H9 (cell line): ENCODE data around the gene KLRC3. TPM values are rescaled to one million over a fixed set of nuclear protein-coding genes. Genes with fewer than 3 reads are reported as not detected.

Experiments used
- DNase-seq: peaks from one replicate; pipeline ENCODE4 v3.0.0-alpha.2; 2017
- H2AFZ ChIP-seq: one replicate; pipeline ENCODE4 v1.6.1; 2013; ENCODE audit warnings: mild to moderate bottlenecking, low read length, control low read depth, moderate library complexity
- H2AK5ac ChIP-seq: 2 replicates; pipeline ENCODE4 v1.6.1; 2013; ENCODE audit warnings: low read length, control low read depth, mixed read lengths; ENCODE audit not compliant: insufficient read length
- H2BK120ac ChIP-seq: one replicate; pipeline ENCODE4 v1.6.1; 2013; ENCODE audit warnings: low read depth, mild to moderate bottlenecking, low read length, control low read depth, inconsistent platforms; ENCODE audit not compliant: poor library complexity, severe bottlenecking
- H2BK12ac ChIP-seq: 2 replicates; pipeline ENCODE4 v1.6.1; 2013; ENCODE audit warnings: low read length, control low read depth, mixed read lengths, low read depth; ENCODE audit not compliant: insufficient read length
- H2BK15ac ChIP-seq: 2 replicates; pipeline ENCODE4 v1.6.1; 2013; ENCODE audit warnings: low read depth, low read length, control low read depth
- H2BK20ac ChIP-seq: one replicate; pipeline ENCODE4 v1.6.1; 2013; ENCODE audit warnings: low read depth, mild to moderate bottlenecking, low read length, control low read depth, inconsistent platforms; ENCODE audit not compliant: poor library complexity, severe bottlenecking
- H2BK5ac ChIP-seq: 2 replicates; pipeline ENCODE4 v1.6.1; 2013; ENCODE audit warnings: low read length, control low read depth, mixed read lengths; ENCODE audit not compliant: insufficient read length
- H3K14ac ChIP-seq: 2 replicates; pipeline ENCODE4 v1.6.1; 2013; ENCODE audit warnings: low read length, control low read depth; ENCODE audit not compliant: insufficient read depth
- H3K18ac ChIP-seq: 2 replicates; pipeline ENCODE4 v1.6.1; 2013; ENCODE audit warnings: low read depth, mild to moderate bottlenecking, mixed read lengths, low read length, control low read depth; ENCODE audit not compliant: insufficient read length
- H3K23ac ChIP-seq: 2 replicates; pipeline ENCODE4 v1.6.1; 2013; ENCODE audit warnings: low read length, control low read depth, mixed read lengths, low read depth; ENCODE audit not compliant: insufficient read length
- H3K23me2 ChIP-seq: 2 replicates; pipeline ENCODE4 v1.6.1; 2013; ENCODE audit warnings: low read depth, mild to moderate bottlenecking, mixed read lengths, low read length, control low read depth; ENCODE audit not compliant: insufficient read length, poor library complexity, severe bottlenecking
- H3K27ac ChIP-seq: 2 replicates; pipeline ENCODE4 v1.5.1; 2013; ENCODE audit warnings: low read length, control low read depth, mixed read lengths, low read depth; ENCODE audit not compliant: insufficient read length
- H3K27me3 ChIP-seq: 2 replicates; pipeline ENCODE4 v1.6.1; 2013; ENCODE audit warnings: low read length, control low read depth, inconsistent platforms; ENCODE audit not compliant: insufficient read depth
- H3K4ac ChIP-seq: 2 replicates; pipeline ENCODE4 v1.6.1; 2013; ENCODE audit warnings: low read depth, mild to moderate bottlenecking, control low read depth, inconsistent platforms, low read length, moderate library complexity
- H3K4me1 ChIP-seq: 2 replicates; pipeline ENCODE4 v1.6.1; 2013; ENCODE audit warnings: low read length, control low read depth, inconsistent platforms; ENCODE audit not compliant: insufficient read depth
- H3K4me2 ChIP-seq: 2 replicates; pipeline ENCODE4 v1.6.1; 2013; ENCODE audit warnings: low read length, control low read depth, mixed read lengths; ENCODE audit not compliant: insufficient read length, insufficient read depth
- H3K56ac ChIP-seq: 2 replicates; pipeline ENCODE4 v1.6.1; 2013; ENCODE audit warnings: low read depth, mild to moderate bottlenecking, mixed read lengths, low read length, control low read depth; ENCODE audit not compliant: insufficient read length
- H3K79me1 ChIP-seq: 2 replicates; pipeline ENCODE4 v1.6.1; 2013; ENCODE audit warnings: low read depth, mild to moderate bottlenecking, moderate library complexity, low read length, control low read depth, inconsistent platforms; ENCODE audit not compliant: insufficient read depth, poor library complexity, severe bottlenecking
- H3K79me2 ChIP-seq: 2 replicates; pipeline ENCODE4 v1.6.1; 2013; ENCODE audit warnings: low read length, control low read depth, inconsistent platforms; ENCODE audit not compliant: insufficient read depth
- H3K9ac ChIP-seq: 2 replicates; pipeline ENCODE4 v1.6.1; 2013; ENCODE audit warnings: low read length, control low read depth, mixed read lengths; ENCODE audit not compliant: insufficient read length; ENCODE audit errors: extremely low read depth
- H3K9me3 ChIP-seq: one replicate; pipeline ENCODE4 v1.6.1; 2013; ENCODE audit warnings: low read depth, low read length, inconsistent platforms; ENCODE audit not compliant: control insufficient read depth
- H3T11ph ChIP-seq: one replicate; pipeline ENCODE4 v1.6.1; 2013; ENCODE audit warnings: mild to moderate bottlenecking, low read length, control low read depth, inconsistent platforms
- H4K20me1 ChIP-seq: one replicate; pipeline ENCODE4 v1.6.1; 2013; ENCODE audit not compliant: control insufficient read depth, insufficient read length, insufficient read depth
- H4K5ac ChIP-seq: 2 replicates; pipeline ENCODE4 v1.6.1; 2013; ENCODE audit warnings: low read depth, mild to moderate bottlenecking, mixed read lengths, low read length, control low read depth; ENCODE audit not compliant: insufficient read length
- H4K8ac ChIP-seq: replicated peaks from 2 replicates; pipeline ENCODE4 v1.6.1; 2013; ENCODE audit warnings: low read length, control low read depth, mixed read lengths, low read depth; ENCODE audit not compliant: insufficient read length
- H4K91ac ChIP-seq: 2 replicates; pipeline ENCODE4 v1.6.1; 2013; ENCODE audit warnings: low read depth, mild to moderate bottlenecking, moderate library complexity, mixed read lengths, low read length, control low read depth; ENCODE audit not compliant: insufficient read length
- H3K27ac Mint-ChIP-seq, 3 experiments: 2 replicates in 2 of 3; 3 replicates in 1 of 3; pipeline ENCODE4 v1.8.0; 2020 to 2021; ENCODE audit warnings: mixed read lengths in 3 of 3, mild to moderate bottlenecking in 1 of 3, moderate library complexity in 1 of 3
- H3K27me3 Mint-ChIP-seq: 2 replicates; pipeline ENCODE4 v1.8.0; 2021; ENCODE audit warnings: low read depth, mild to moderate bottlenecking, moderate library complexity, mixed read lengths
- H3K36me3 Mint-ChIP-seq, 3 experiments: 2 replicates in 2 of 3; 3 replicates in 1 of 3; pipeline ENCODE4 v1.8.0; 2020 to 2021; ENCODE audit warnings: low read depth in 3 of 3, mixed read lengths in 3 of 3; ENCODE audit not compliant: insufficient read depth in 1 of 3
- H3K4me1 Mint-ChIP-seq, 2 experiments: 2 replicates each; pipeline ENCODE4 v1.8.0; 2020; ENCODE audit warnings: mixed read lengths in 2 of 2
- H3K4me3 Mint-ChIP-seq, 2 experiments: 2 replicates in 1 of 2; 3 replicates in 1 of 2; pipeline ENCODE4 v1.8.0; 2020 to 2021; ENCODE audit warnings: mild to moderate bottlenecking in 2 of 2, mixed read lengths in 2 of 2, moderate library complexity in 1 of 2
- H3K9me3 Mint-ChIP-seq, 2 experiments: 2 replicates in 1 of 2; 3 replicates in 1 of 2; pipeline ENCODE4 v1.8.0; 2020; ENCODE audit warnings: mild to moderate bottlenecking in 2 of 2, mixed read lengths in 2 of 2, moderate library complexity in 1 of 2
- WGBS: extraction: QIAGEN DNeasy Blood & Tissue Kit; methylation state at CpG from one replicate; pipeline ENCODE4 v1.1.7; 2013; ENCODE audit warnings: missing lambda C conversion rate, low lambda C conversion rate, mixed read lengths; ENCODE audit not compliant: insufficient read length; ENCODE audit errors: extremely low coverage; 5-methylcytosine and 5-hydroxymethylcytosine counted together
- total RNA-seq: library from RNA; stranded (reverse); gene quantifications from 2 replicates; pipeline ENCODE4 v1.2.1, GENCODE V29; 2021
- TF ChIP-seq, protein P1 (sequence below): fragments of 200-600 bp; sonication (generic); conservative IDR thresholded peaks from 3 replicates; pipeline ENCODE4 v1.8.0; 2021; ENCODE audit warnings: antibody characterized with exemption, mild to moderate bottlenecking

The KLRC3 gene
- total RNA-seq, 1 experiment from 2014 or later = not detected

DNA sequence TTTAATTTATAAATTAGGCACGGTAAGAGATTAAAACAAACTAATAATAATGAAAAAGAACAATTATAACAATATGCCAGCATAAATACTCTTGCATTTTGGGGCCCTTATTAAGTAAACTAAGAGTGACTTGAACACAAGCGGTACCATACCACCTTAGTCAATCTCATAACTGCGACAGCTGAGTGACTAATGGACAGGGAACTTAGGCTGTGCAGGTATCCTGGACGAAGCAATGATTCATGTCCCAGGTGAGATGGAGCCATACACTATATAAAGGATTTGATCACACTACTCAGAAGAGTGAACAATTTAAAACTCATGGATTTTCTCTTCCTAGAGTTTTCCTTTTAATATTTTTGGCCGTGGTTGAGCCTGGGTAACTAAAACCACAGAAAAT is 15.1 kb downstream of the KLRC3 start:
- H3K36me3 Mint-ChIP-seq = no peaks in the 10 kb centered on the region
- no CpG with 5 or more reads among the region's 5 CpGs for WGBS

More for the DNA sequence above, 15.1 kb downstream of the KLRC3 start:
- Histone ChIP-seq H4K91ac (no peak overlapping the region), H4K20me1 (no peaks in the 10 kb centered on the region), H3K9ac (no peak overlapping the region), H3K4me2 (no peak overlapping the region), H2BK15ac (no peak overlapping the region), H3K27ac (no peak overlapping the region), H3K23ac (no peak overlapping the region), H3K56ac (no peak overlapping the region), H3K18ac (no peak overlapping the region), H2AFZ (no peak overlapping the region), H2AK5ac (no peak overlapping the region), H2BK120ac (no peak overlapping the region), H4K8ac (no peak overlapping the region), H3K23me2 (no peaks in the 10 kb centered on the region), H3K4ac (no peak overlapping the region), H3K14ac (no peak overlapping the region), H3K4me1 (no peaks in the 10 kb centered on the region), H3K27me3 (no peaks in the 10 kb centered on the region), H3K79me1 (no peaks in the 10 kb centered on the region), H3T11ph (no peak overlapping the region), H2BK20ac (no peak overlapping the region), H2BK12ac (no peak overlapping the region), H3K79me2 (no peaks in the 10 kb centered on the region), H3K9me3 (no peaks in the 10 kb centered on the region), H4K5ac (no peak overlapping the region), H2BK5ac (no peak overlapping the region)
- DNase-seq = no peak
- TF ChIP-seq, protein P1, sequence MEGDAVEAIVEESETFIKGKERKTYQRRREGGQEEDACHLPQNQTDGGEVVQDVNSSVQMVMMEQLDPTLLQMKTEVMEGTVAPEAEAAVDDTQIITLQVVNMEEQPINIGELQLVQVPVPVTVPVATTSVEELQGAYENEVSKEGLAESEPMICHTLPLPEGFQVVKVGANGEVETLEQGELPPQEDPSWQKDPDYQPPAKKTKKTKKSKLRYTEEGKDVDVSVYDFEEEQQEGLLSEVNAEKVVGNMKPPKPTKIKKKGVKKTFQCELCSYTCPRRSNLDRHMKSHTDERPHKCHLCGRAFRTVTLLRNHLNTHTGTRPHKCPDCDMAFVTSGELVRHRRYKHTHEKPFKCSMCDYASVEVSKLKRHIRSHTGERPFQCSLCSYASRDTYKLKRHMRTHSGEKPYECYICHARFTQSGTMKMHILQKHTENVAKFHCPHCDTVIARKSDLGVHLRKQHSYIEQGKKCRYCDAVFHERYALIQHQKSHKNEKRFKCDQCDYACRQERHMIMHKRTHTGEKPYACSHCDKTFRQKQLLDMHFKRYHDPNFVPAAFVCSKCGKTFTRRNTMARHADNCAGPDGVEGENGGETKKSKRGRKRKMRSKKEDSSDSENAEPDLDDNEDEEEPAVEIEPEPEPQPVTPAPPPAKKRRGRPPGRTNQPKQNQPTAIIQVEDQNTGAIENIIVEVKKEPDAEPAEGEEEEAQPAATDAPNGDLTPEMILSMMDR = no peak
- Mint-ChIP-seq H3K9me3 (no peaks in the 10 kb centered on the region; a peak in 1 of 5 replicates), H3K27ac (no peak overlapping the region), H3K4me1 (peaks cover 5 to 7% of the 10 kb centered on the region in 2 experiments), H3K4me3 (no peak overlapping the region), H3K27me3 (no peaks in the 10 kb centered on the region)
